Cardiac muscle cell (in vitro differentiated cells and primary cell): ENCODE data around the gene IL17RC. TPM values are rescaled to one million over a fixed set of nuclear protein-coding genes. Genes with fewer than 3 reads are reported as not detected.

Experiments used
- DNase-seq, 2 donors: peaks; one replicate each; pipeline versions ENCODE4 v3.0.0 to v3.0.0-alpha.2; 2010 to 2017; ENCODE audit warnings: low read depth in 1 of 2, low spot score in 1 of 2
- H3K27ac ChIP-seq: fragments of 200-600 bp; sonication (generic); 2 replicates; pipeline ENCODE4 v1.5.1; 2016
- H3K27me3 ChIP-seq: fragments of 200-600 bp; sonication (generic); 2 replicates; pipeline ENCODE4 v1.6.0; 2016; ENCODE audit warnings: control low read depth
- H3K36me3 ChIP-seq: fragments of 200-600 bp; sonication (generic); 2 replicates; pipeline ENCODE4 v1.5.1; 2016; ENCODE audit warnings: control low read depth
- H3K4me1 ChIP-seq: fragments of 200-600 bp; sonication (generic); 2 replicates; pipeline ENCODE4 v1.8.1; 2017; ENCODE audit warnings: low read depth, mild to moderate bottlenecking, mixed run types
- H3K4me3 ChIP-seq: fragments of 200-600 bp; sonication (generic); 2 replicates; pipeline ENCODE4 v1.5.1; 2016; ENCODE audit warnings: mild to moderate bottlenecking
- H3K9me3 ChIP-seq: fragments of 200-600 bp; sonication (generic); 2 replicates; pipeline ENCODE4 v1.5.1; 2017; ENCODE audit warnings: low read depth, mild to moderate bottlenecking, control low read depth
- CTCF ChIP-seq: IDR thresholded peaks from 2 replicates; pipeline ENCODE4 v1.5.1; 2012; ENCODE audit warnings: low read depth, mild to moderate bottlenecking, low read length
- polyA plus RNA-seq: library from polyadenylated mRNA; unstranded; fragments of >200 nt; fragmentation: Nextera tagmentation; extraction: Ambion mirVana; gene quantifications from 2 replicates; pipeline ENCODE4 v1.2.1, GENCODE V29; 2016
- total RNA-seq: library from RNA; depleted of rRNA; stranded (reverse); fragments of >200 nt; gene quantifications from 2 replicates; pipeline ENCODE4 v1.2.3, GENCODE V29; 2016

Gene IL17RC
- total and polyA plus RNA-seq, 2 experiments from 2014 or later: 49.2 to 59.8 TPM

GRCh38 chr3:9930804-9931418 lies 14.0 kb downstream of the IL17RC start:
- Histone ChIP-seq H3K9me3 (no peaks in the 10 kb centered on the region), H3K4me1 (no peaks in the 10 kb centered on the region), H3K27ac (no peak overlapping the region), H3K36me3 (no peaks in the 10 kb centered on the region), H3K27me3 (no peaks in the 10 kb centered on the region), H3K4me3 (no peak overlapping the region)
- TF ChIP-seq CTCF: no peak
- DNase-seq: no peak

GRCh38 chr3:9932535-9932842 lies 15.6 kb downstream of the IL17RC start:
- Histone ChIP-seq H3K9me3 (no peaks in the 10 kb centered on the region), H3K4me3 (peak overlapping the region; percentile 47), H3K4me1 (no peaks in the 10 kb centered on the region), H3K36me3 (peaks cover 1% of the 10 kb centered on the region), H3K27ac (peak overlapping the region; percentile 95), H3K27me3 (no peaks in the 10 kb centered on the region)
- no peak for DNase-seq
- TF ChIP-seq CTCF: no peak

GRCh38 chr3:9932843-9933560 lies 16.1 kb downstream of the IL17RC start:
- H3K4me3 ChIP-seq: peak overlapping the region; percentile 47
- DNase-seq: peak; percentile 86 to 87
- peaks cover 6% of the 10 kb centered on the region for H3K36me3 ChIP-seq
- no peaks in the 10 kb centered on the region for H3K4me1 ChIP-seq
- no peaks in the 10 kb centered on the region for H3K9me3 ChIP-seq
- H3K27me3 ChIP-seq: no peaks in the 10 kb centered on the region
- peak; percentile 76 for TF ChIP-seq CTCF
- peak overlapping the region; percentile 95 for H3K27ac ChIP-seq

GRCh38 chr3:9933561-9934234 lies 16.8 kb downstream of the IL17RC start, which contains the start of gene CRELD1:
TSS of gene CRELD1 (plus strand) at chr3:9933834. CDS start at chr3:9934439, 605 bp downstream.
- Histone ChIP-seq H3K27me3 (no peaks in the 10 kb centered on the region), H3K4me3 (peak within 1 kb of the TSS; percentile 47), H3K9me3 (no peaks in the 10 kb centered on the region), H3K4me1 (no peaks in the 10 kb centered on the region), H3K36me3 (peaks cover 6% of the 10 kb centered on the region), H3K27ac (peak within 1 kb of the TSS; percentile 95)
- peak; percentile 96 to 97 for DNase-seq
- no peak for TF ChIP-seq CTCF

GRCh38 chr3:9934235-9934621 lies 17.3 kb downstream of the IL17RC start:
- peak overlapping the region; percentile 95 for H3K27ac ChIP-seq
- H3K4me3 ChIP-seq: peak overlapping the region; percentile 47
- no peak for DNase-seq
- TF ChIP-seq CTCF: peak; percentile 12
- H3K36me3 ChIP-seq: peaks cover 6% of the 10 kb centered on the region
- H3K4me1 ChIP-seq: no peaks in the 10 kb centered on the region
- H3K27me3 ChIP-seq: no peaks in the 10 kb centered on the region
- H3K9me3 ChIP-seq: no peaks in the 10 kb centered on the region
